CD14-positive monocyte (primary cell): ENCODE data around the gene TMEM250. TPM values are rescaled to one million over a fixed set of nuclear protein-coding genes. Genes with fewer than 3 reads are reported as not detected.

ENCODE experiments used
- DNase-seq, 3 donors: peaks; one replicate each; pipeline ENCODE4 v3.0.0-alpha.2; 2011 to 2022
- H2AFZ ChIP-seq: 2 replicates; pipeline ENCODE4 v1.6.0; 2012; ENCODE audit warnings: mild to moderate bottlenecking, low read depth, low read length, inconsistent platforms; ENCODE audit not compliant: insufficient read depth, poor library complexity, severe bottlenecking
- H3K27ac ChIP-seq, 2 donors: 1 replicate in 1 of 2; 2 replicates in 1 of 2; pipeline ENCODE4 v1.5.1; 2012 to 2013; ENCODE audit warnings: low read length in 2 of 2, control low read depth in 1 of 2, inconsistent platforms in 1 of 2, low read depth in 1 of 2, mild to moderate bottlenecking in 1 of 2
- H3K27me3 ChIP-seq, 2 donors: one replicate each; pipeline versions ENCODE4 v1.6.0 to v1.6.1; 2011 to 2013; ENCODE audit warnings: low read length in 2 of 2; ENCODE audit not compliant: control insufficient read depth in 2 of 2, insufficient read depth in 2 of 2
- H3K36me3 ChIP-seq, 2 donors: replicated peaks in 1 of 2; 1 replicate in 1 of 2; 2 replicates in 1 of 2; pipeline versions ENCODE4 v1.5.1 to v1.6.1; 2012 to 2013; ENCODE audit warnings: low read length in 2 of 2, control low read depth in 1 of 2, inconsistent platforms in 1 of 2, mild to moderate bottlenecking in 1 of 2; ENCODE audit not compliant: insufficient read depth in 2 of 2, control insufficient read depth in 1 of 2
- H3K4me1 ChIP-seq, 2 donors: 1 replicate in 1 of 2; 2 replicates in 1 of 2; pipeline versions ENCODE4 v1.5.1 to v1.6.1; 2012 to 2013; ENCODE audit warnings: low read length in 2 of 2, control low read depth in 1 of 2, inconsistent platforms in 1 of 2, mild to moderate bottlenecking in 1 of 2, moderate library complexity in 1 of 2; ENCODE audit not compliant: insufficient read depth in 2 of 2, control insufficient read depth in 1 of 2
- H3K4me2 ChIP-seq: replicated peaks from 2 replicates; pipeline ENCODE3; 2012; ENCODE audit warnings: low read length, moderate library complexity, mild to moderate bottlenecking; ENCODE audit not compliant: poor library complexity, severe bottlenecking; ENCODE audit errors: extremely low read depth
- H3K4me3 ChIP-seq, 3 experiments: fragments of 200-600 bp in 1 of 3; sonication (generic) in 1 of 3; replicated peaks in 1 of 3; 1 replicate in 2 of 3; 2 replicates in 1 of 3; pipeline ENCODE4 v1.5.1; 2011 to 2013; ENCODE audit warnings: low read length in 3 of 3, mild to moderate bottlenecking in 3 of 3, control low read depth in 2 of 3, low read depth in 2 of 3, inconsistent platforms in 1 of 3, moderate library complexity in 1 of 3
- H3K79me2 ChIP-seq: 2 replicates; pipeline ENCODE4 v1.6.0; 2012; ENCODE audit warnings: mild to moderate bottlenecking, control low read depth, inconsistent platforms, low read length, moderate library complexity; ENCODE audit not compliant: insufficient read depth
- H3K9ac ChIP-seq: 2 replicates; pipeline ENCODE4 v1.6.0; 2017; ENCODE audit warnings: low read length, mild to moderate bottlenecking; ENCODE audit not compliant: insufficient read depth, poor library complexity, severe bottlenecking
- H3K9me3 ChIP-seq, 2 donors: replicated peaks in 1 of 2; 1 replicate in 1 of 2; 2 replicates in 1 of 2; pipeline versions ENCODE4 v1.5.1 to v1.6.1; 2012 to 2013; ENCODE audit warnings: low read length in 2 of 2, control low read depth in 1 of 2; ENCODE audit not compliant: control insufficient read depth in 1 of 2, insufficient read depth in 1 of 2
- H4K20me1 ChIP-seq: 2 replicates; pipeline ENCODE4 v1.6.0; 2012; ENCODE audit warnings: mild to moderate bottlenecking, low read length, control low read depth, moderate library complexity; ENCODE audit not compliant: insufficient read depth
- H3K27ac Mint-ChIP-seq, 7 donors: one replicate each; pipeline ENCODE4 v1.8.0; 2020; ENCODE audit warnings: mild to moderate bottlenecking in 7 of 7, mixed read lengths in 7 of 7, moderate library complexity in 6 of 7, inconsistent platforms in 2 of 7
- H3K27me3 Mint-ChIP-seq, 3 donors: one replicate each; pipeline ENCODE4 v1.8.0; 2021 to 2022; ENCODE audit warnings: low read depth in 3 of 3, mild to moderate bottlenecking in 3 of 3, mixed read lengths in 3 of 3, moderate library complexity in 3 of 3, inconsistent platforms in 1 of 3
- H3K36me3 Mint-ChIP-seq, 2 donors: one replicate each; pipeline ENCODE4 v1.8.0; 2020; ENCODE audit warnings: mixed read lengths in 2 of 2, inconsistent platforms in 1 of 2, mild to moderate bottlenecking in 1 of 2
- H3K4me1 Mint-ChIP-seq: one replicate; pipeline ENCODE4 v1.8.0; 2020; ENCODE audit warnings: mild to moderate bottlenecking, mixed read lengths
- H3K4me3 Mint-ChIP-seq, 2 donors: one replicate each; pipeline ENCODE4 v1.8.0; 2020; ENCODE audit warnings: mild to moderate bottlenecking in 2 of 2, mixed read lengths in 2 of 2, moderate library complexity in 1 of 2
- H3K9me3 Mint-ChIP-seq, 7 donors: one replicate each; pipeline ENCODE4 v1.8.0; 2020 to 2022; ENCODE audit warnings: mixed read lengths in 7 of 7, mild to moderate bottlenecking in 6 of 7, moderate library complexity in 6 of 7, inconsistent platforms in 2 of 7
- WGBS: methylation state at CpG from one replicate; pipeline ENCODE4 v1.1.5; 2013; ENCODE audit warnings: missing lambda C conversion rate; ENCODE audit not compliant: insufficient coverage; 5-methylcytosine and 5-hydroxymethylcytosine counted together
- intact Hi-C, 2 donors: fragments of 100-400 bp; cut with micrococcal nuclease; formaldehyde crosslinking; loops; one replicate each; pipeline versions ENCODE4 v1.15.0 to v1.15.1; 2023
- polyA plus RNA-seq, 3 donors: library from polyadenylated mRNA; depleted of rRNA in 1 of 3; unstranded in 2 of 3; stranded (reverse) in 1 of 3; fragments of 300-500 nt in 2 of 3; fragments of >200 nt in 1 of 3; fragmentation: Illumina TruSeq in 2 of 3; gene quantifications; 1 replicate in 2 of 3; 2 replicates in 1 of 3; pipeline ENCODE4 v1.2.3, GENCODE V29; 2012 to 2021
- TF ChIP-seq, protein P1 (sequence below): fragments of 200-600 bp; IDR thresholded peaks from one replicate; pipeline ENCODE4 v1.8.0; 2022; ENCODE audit warnings: antibody characterized with exemption, mild to moderate bottlenecking

Gene TMEM250
- polyA plus RNA-seq, 3 donors = 11.0 to 38.0 (median 30.9) TPM

DNA sequence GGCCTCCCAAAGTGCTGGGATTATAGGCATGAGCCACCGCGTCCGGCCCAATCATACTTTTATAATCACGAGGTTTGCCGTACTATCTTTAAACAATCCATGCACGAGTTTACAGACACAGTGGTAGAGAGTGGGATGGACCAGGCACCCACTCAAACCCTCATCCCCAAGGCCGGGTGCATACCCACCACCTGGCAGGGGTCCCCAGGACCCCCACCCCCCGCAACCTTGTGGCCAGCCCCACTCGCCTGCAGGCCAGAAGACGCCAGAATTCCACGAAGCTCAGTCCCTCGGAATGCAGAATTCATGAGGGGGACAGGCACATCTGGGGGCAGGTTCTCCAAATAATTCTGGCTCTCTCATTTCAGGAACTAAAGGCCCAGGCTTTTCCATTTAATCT, 40.7 kb downstream of the TMEM250 start:
- H3K4me1 ChIP-seq = peaks cover 72 to 82% of the 10 kb centered on the region in 2 donors
- no peak overlapping the region for H3K4me3 Mint-ChIP-seq
- H3K36me3 ChIP-seq = peaks cover 2 to 20% of the 10 kb centered on the region in 2 donors
- intact Hi-C loops = loop anchor here in 1 of 2 donors (5.0 kb wide), 2 partner anchors 36 to 39 kb away; partner anchors contain the start of gene TMEM250
- H3K4me2 ChIP-seq = no peak overlapping the region
- H3K79me2 ChIP-seq = peaks cover 86% of the 10 kb centered on the region
- peak overlapping the region in 4 of 7 donors; percentile 38 to 99 (median 97) for H3K27ac Mint-ChIP-seq
- peaks cover 55% of the 10 kb centered on the region for H4K20me1 ChIP-seq
- H3K27me3 Mint-ChIP-seq = peaks cover 0 to 6% (median 0%) of the 10 kb centered on the region in 3 donors
- peaks cover 70% of the 10 kb centered on the region for H3K4me1 Mint-ChIP-seq
- H3K9me3 Mint-ChIP-seq = peaks cover 0 to 1% (median 0%) of the 10 kb centered on the region in 7 donors
- H3K27me3 ChIP-seq = no peaks in the 10 kb centered on the region
- TF ChIP-seq, protein P1, sequence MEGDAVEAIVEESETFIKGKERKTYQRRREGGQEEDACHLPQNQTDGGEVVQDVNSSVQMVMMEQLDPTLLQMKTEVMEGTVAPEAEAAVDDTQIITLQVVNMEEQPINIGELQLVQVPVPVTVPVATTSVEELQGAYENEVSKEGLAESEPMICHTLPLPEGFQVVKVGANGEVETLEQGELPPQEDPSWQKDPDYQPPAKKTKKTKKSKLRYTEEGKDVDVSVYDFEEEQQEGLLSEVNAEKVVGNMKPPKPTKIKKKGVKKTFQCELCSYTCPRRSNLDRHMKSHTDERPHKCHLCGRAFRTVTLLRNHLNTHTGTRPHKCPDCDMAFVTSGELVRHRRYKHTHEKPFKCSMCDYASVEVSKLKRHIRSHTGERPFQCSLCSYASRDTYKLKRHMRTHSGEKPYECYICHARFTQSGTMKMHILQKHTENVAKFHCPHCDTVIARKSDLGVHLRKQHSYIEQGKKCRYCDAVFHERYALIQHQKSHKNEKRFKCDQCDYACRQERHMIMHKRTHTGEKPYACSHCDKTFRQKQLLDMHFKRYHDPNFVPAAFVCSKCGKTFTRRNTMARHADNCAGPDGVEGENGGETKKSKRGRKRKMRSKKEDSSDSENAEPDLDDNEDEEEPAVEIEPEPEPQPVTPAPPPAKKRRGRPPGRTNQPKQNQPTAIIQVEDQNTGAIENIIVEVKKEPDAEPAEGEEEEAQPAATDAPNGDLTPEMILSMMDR = no peak
- no peak overlapping the region for H3K4me3 ChIP-seq
- no peaks in the 10 kb centered on the region for H3K9me3 ChIP-seq
- H2AFZ ChIP-seq = no peak overlapping the region
- WGBS = 95% methylated on average over 4 of the region's 12 CpGs
- H3K27ac ChIP-seq = peak overlapping the region in 1 of 2 donors; percentile 68
- DNase-seq = no peak
- H3K36me3 Mint-ChIP-seq = peaks cover 23 to 39% of the 10 kb centered on the region in 2 donors
- H3K9ac ChIP-seq = no peak overlapping the region

DNA sequence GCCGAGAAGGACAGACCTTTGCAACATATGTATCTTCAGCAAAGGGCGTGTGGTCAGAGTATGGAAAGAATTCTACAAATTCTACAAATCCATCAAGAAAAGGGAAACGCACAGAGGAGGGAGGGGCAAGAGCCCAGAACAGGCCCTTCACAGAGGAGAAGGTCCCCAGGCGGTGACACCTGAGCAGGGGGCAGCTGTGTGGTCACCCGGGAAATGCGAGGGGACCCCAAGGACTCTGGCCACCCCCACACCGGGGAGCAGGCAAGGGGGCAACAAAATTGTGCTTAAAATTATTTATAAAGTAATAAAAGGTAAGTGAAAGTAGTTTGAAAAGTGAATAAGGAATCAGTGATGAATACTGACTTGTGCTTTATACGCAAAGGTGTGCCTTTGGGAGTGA, 41.2 kb downstream of the TMEM250 start:
- Mint-ChIP-seq H3K4me3 (peak overlapping the region; percentile 2 to 88), H3K9me3 (peaks cover 0 to 1% (median 0%) of the 10 kb centered on the region in 7 donors), H3K36me3 (peaks cover 21 to 39% of the 10 kb centered on the region in 2 donors), H3K27ac (peak overlapping the region; percentile 96 to 99 (median 99)), H3K4me1 (peaks cover 65% of the 10 kb centered on the region), H3K27me3 (peaks cover 0 to 6% (median 1%) of the 10 kb centered on the region in 3 donors)
- Histone ChIP-seq H4K20me1 (peaks cover 50% of the 10 kb centered on the region), H3K9ac (no peak overlapping the region), H2AFZ (no peak overlapping the region), H3K79me2 (peaks cover 86% of the 10 kb centered on the region), H3K9me3 (no peaks in the 10 kb centered on the region), H3K4me1 (peaks cover 72 to 81% of the 10 kb centered on the region in 2 donors), H3K4me2 (no peak overlapping the region), H3K4me3 (no peak overlapping the region), H3K27me3 (no peaks in the 10 kb centered on the region), H3K27ac (peak overlapping the region; percentile 68 to 99), H3K36me3 (peaks cover 0 to 14% of the 10 kb centered on the region in 2 donors)
- intact Hi-C loops = loop anchor here in 1 of 2 donors (5.0 kb wide), 2 partner anchors 35 to 40 kb away; partner anchors contain the start of gene TMEM250
- DNase-seq = peak in 1 of 3 donors; percentile 30
- TF ChIP-seq, protein P1 = no peak
- WGBS = no CpG with 5 or more reads among the region's 8 CpGs
